HCT116 (cell line): ENCODE results near the gene CELF3. TPM values are rescaled to one million over a fixed set of nuclear protein-coding genes. Genes with fewer than 3 reads are reported as not detected.

Experiments used
- ATAC-seq: fragments of 200-7000 bp; cut with Tn5 transposase; 2 replicates; pipeline ENCODE4 v1.9.1; 2020; ENCODE audit warnings: mild to moderate bottlenecking, moderate library complexity
- BruUV-seq: library from RNA; stranded (reverse); fragments of 400-500 nt; replicated peaks from 2 replicates; lab custom pipeline; 2021; lab: Mats Ljungman, UMichigan
- CTCF ChIA-PET: fragments of 300-600 bp; sonication (Branson Sonifier 250); formaldehyde crosslinking; loops from one replicate; lab custom pipeline; 2021; ENCODE audit warnings: antibody characterized with exemption; lab: Charles Lee
- POLR2A ChIA-PET: fragments of 300-600, 350-600 bp; sonication (Branson Sonifier 250); formaldehyde crosslinking; loops from one replicate; lab custom pipeline; 2021; ENCODE audit warnings: antibody characterized with exemption; lab: Charles Lee
- RAD21 ChIA-PET, 2 experiments: fragments of 300-600 bp; sonication (Branson Sonifier 250); formaldehyde crosslinking; loops; one replicate each; lab custom pipeline; 2023; ENCODE audit warnings: low total read pairs in 2 of 2; ENCODE audit not compliant: uncharacterized antibody in 2 of 2, unreplicated experiment in 2 of 2, low non-redundant PET in 1 of 2; lab: Charles Lee
- DNase-seq: peaks from one replicate; pipeline ENCODE4 v3.0.0-alpha.2; 2010; ENCODE audit warnings: low read depth, low spot score
- H2AFZ ChIP-seq: fragments of 200-600 bp; shearing (Covaris generic), sonication (generic); 2 replicates; pipeline ENCODE4 v1.6.1; 2017; ENCODE audit warnings: low read depth, mixed run types, mixed read lengths, antibody characterized with exemption, low read length; ENCODE audit not compliant: poor library complexity, severe bottlenecking
- H3K27ac ChIP-seq: 2 replicates; pipeline ENCODE4 v1.5.1; 2012; ENCODE audit warnings: low read depth, low read length
- H3K27me3 ChIP-seq: fragments of 200-600 bp; sonication (generic); 2 replicates; pipeline ENCODE4 v1.6.1; 2016; ENCODE audit warnings: mixed run types, low read length, mixed read lengths; ENCODE audit not compliant: insufficient read depth
- H3K36me3 ChIP-seq, 2 experiments: fragments of 200-500 bp in 1 of 2; fragments of 200-600 bp in 1 of 2; sonication (Bioruptor generic) in 1 of 2; sonication (generic) in 1 of 2; 2 replicates each; pipeline versions ENCODE4 v1.5.1 to v1.6.1; 2014 to 2016; ENCODE audit warnings: low read length in 2 of 2, inconsistent platforms in 1 of 2, mixed read lengths in 1 of 2, mixed run types in 1 of 2; ENCODE audit not compliant: insufficient read depth in 2 of 2, control insufficient read depth in 1 of 2
- H3K4me1 ChIP-seq, 2 experiments: fragments of 200-600 bp in 1 of 2; sonication (generic) in 1 of 2; 2 replicates each; pipeline versions ENCODE4 v1.5.1 to v1.6.1; 2012 to 2017; ENCODE audit warnings: low read length in 2 of 2, inconsistent platforms in 1 of 2, mild to moderate bottlenecking in 1 of 2, mixed read lengths in 1 of 2, mixed run types in 1 of 2, moderate library complexity in 1 of 2; ENCODE audit not compliant: insufficient read depth in 2 of 2, control insufficient read depth in 1 of 2
- H3K4me2 ChIP-seq: fragments of 200-600 bp; sonication (generic); 2 replicates; pipeline ENCODE4 v1.6.1; 2017; ENCODE audit warnings: mixed run types, low read length, mixed read lengths
- H3K4me3 ChIP-seq, 2 experiments: fragments of 200-600 bp in 1 of 2; sonication (generic) in 1 of 2; replicated peaks in 1 of 2; 2 replicates each; pipeline ENCODE4 v1.5.1; 2011 to 2016; ENCODE audit warnings: low read length in 2 of 2, control low read depth in 1 of 2, low read depth in 1 of 2, mild to moderate bottlenecking in 1 of 2, mixed read lengths in 1 of 2, mixed run types in 1 of 2
- H3K79me2 ChIP-seq: fragments of 200-600 bp; sonication (generic); 2 replicates; pipeline ENCODE4 v1.6.1; 2017; ENCODE audit warnings: mild to moderate bottlenecking, mixed run types, low read length, moderate library complexity, mixed read lengths; ENCODE audit not compliant: insufficient read depth
- H3K9ac ChIP-seq: fragments of 200-600 bp; sonication (generic); 2 replicates; pipeline ENCODE4 v1.6.1; 2016; ENCODE audit warnings: low read length, mixed read lengths
- H3K9me2 ChIP-seq: fragments of 200-600 bp; sonication (generic), shearing (Covaris generic); 2 replicates; pipeline ENCODE4 v1.6.1; 2017; ENCODE audit warnings: mixed run types, mild to moderate bottlenecking, moderate library complexity; ENCODE audit not compliant: insufficient read depth
- H3K9me3 ChIP-seq, 2 experiments: fragments of 200-500 bp in 1 of 2; fragments of 200-600 bp in 1 of 2; sonication (Bioruptor generic) in 1 of 2; sonication (generic) in 1 of 2; 2 replicates each; pipeline ENCODE4 v1.6.1; 2014 to 2017; ENCODE audit warnings: low read length in 2 of 2, mixed read lengths in 2 of 2, inconsistent platforms in 1 of 2, low read depth in 1 of 2, mild to moderate bottlenecking in 1 of 2, mixed run types in 1 of 2, moderate library complexity in 1 of 2; ENCODE audit not compliant: control insufficient read depth in 1 of 2, insufficient read depth in 1 of 2
- H4K20me1 ChIP-seq: fragments of 200-600 bp; sonication (generic), shearing (Covaris generic); 2 replicates; pipeline ENCODE4 v1.6.1; 2017; ENCODE audit warnings: mixed run types, mild to moderate bottlenecking, moderate library complexity; ENCODE audit not compliant: insufficient read depth
- CEBPB ChIP-seq: IDR thresholded peaks from 2 replicates; pipeline ENCODE4 v1.6.1; 2012; ENCODE audit warnings: low read depth
- EGR1 ChIP-seq: IDR thresholded peaks from 2 replicates; pipeline ENCODE4 v1.6.1; 2012; ENCODE audit warnings: low read depth
- ELF1 ChIP-seq: IDR thresholded peaks from 2 replicates; pipeline ENCODE4 v1.6.1; 2012; ENCODE audit warnings: low read depth, borderline replicate concordance
- EZH2 ChIP-seq: fragments of 200-600 bp; sonication (generic); IDR thresholded peaks from 2 replicates; pipeline ENCODE4 v1.6.1; 2017; ENCODE audit warnings: antibody characterized with exemption, mixed run types
- EZH2phosphoT487 ChIP-seq: fragments of 200-600 bp; IDR thresholded peaks from 2 replicates; pipeline ENCODE4 v1.6.1; 2018; ENCODE audit warnings: antibody characterized with exemption, borderline replicate concordance
- FOSL1 ChIP-seq: IDR thresholded peaks from 2 replicates; pipeline ENCODE4 v1.6.1; 2012; ENCODE audit warnings: low read depth
- POLR2A ChIP-seq: IDR thresholded peaks from 2 replicates; pipeline ENCODE4 v1.7.0; 2011; ENCODE audit warnings: borderline replicate concordance; ENCODE audit not compliant: insufficient read depth, insufficient read length; ENCODE audit errors: extremely low read depth
- POLR2AphosphoS5 ChIP-seq: IDR thresholded peaks from 2 replicates; pipeline ENCODE4 v1.6.1; 2011; ENCODE audit warnings: mild to moderate bottlenecking, low read depth, low read length, moderate library complexity
- RAD21 ChIP-seq: IDR thresholded peaks from 2 replicates; pipeline ENCODE4 v1.6.1; 2012; ENCODE audit warnings: low read depth, mild to moderate bottlenecking
- SP1 ChIP-seq: IDR thresholded peaks from 2 replicates; pipeline ENCODE4 v1.6.1; 2012; ENCODE audit warnings: low read depth
- SRF ChIP-seq: IDR thresholded peaks from 2 replicates; pipeline ENCODE4 v1.6.1; 2012; ENCODE audit warnings: low read depth
- TCF7L2 ChIP-seq: IDR thresholded peaks from 2 replicates; pipeline ENCODE4 v1.7.0; 2011; ENCODE audit warnings: borderline replicate concordance, inconsistent platforms; ENCODE audit not compliant: insufficient read depth, insufficient read length; ENCODE audit errors: extremely low read depth
- YY1 ChIP-seq: IDR thresholded peaks from 2 replicates; pipeline ENCODE4 v1.6.1; 2011; ENCODE audit warnings: low read length, low read depth, moderate library complexity, mild to moderate bottlenecking; ENCODE audit not compliant: insufficient replicate concordance; ENCODE audit errors: extremely low read depth
- ZFX ChIP-seq: fragments of 450-650 bp; IDR thresholded peaks from 2 replicates; pipeline ENCODE4 v1.6.1; 2017
- ZNF274 ChIP-seq: fragments of 200-500 bp; sonication (Bioruptor generic); IDR thresholded peaks from 2 replicates; pipeline ENCODE4 v1.6.1; 2014; ENCODE audit warnings: mild to moderate bottlenecking, low read depth, low read length, inconsistent platforms
- intact Hi-C: fragments of 100-400 bp; cut with micrococcal nuclease; formaldehyde crosslinking; loops from 2 replicates; pipeline ENCODE4 v1.10.0; 2022
- total RNA-seq: library from RNA; stranded (reverse); gene quantifications from one replicate; pipeline ENCODE4 v1.2.1, GENCODE V29; 2021; ENCODE audit not compliant: unreplicated experiment
- TF ChIP-seq, protein P1 (sequence below), 3 experiments: fragments of 200-600 bp in 1 of 3; sonication (generic) in 1 of 3; IDR thresholded peaks in 2 of 3; conservative IDR thresholded peaks in 1 of 3; 2 replicates each; pipeline ENCODE4 v1.5.1; 2012 to 2017; ENCODE audit warnings: low read depth in 2 of 3, low read length in 2 of 3, antibody characterized with exemption in 1 of 3, borderline replicate concordance in 1 of 3, control low read depth in 1 of 3, mild to moderate bottlenecking in 1 of 3, mixed read lengths in 1 of 3, mixed run types in 1 of 3, moderate library complexity in 1 of 3; ENCODE audit not compliant: insufficient read depth in 1 of 3
- TF ChIP-seq, protein P2 (sequence below): IDR thresholded peaks from 2 replicates; pipeline ENCODE4 v1.6.1; 2012
- TF ChIP-seq, protein P3 (sequence below): IDR thresholded peaks from 2 replicates; pipeline ENCODE4 v1.6.1; 2012; ENCODE audit warnings: low read depth

Gene CELF3
- total RNA-seq, 1 experiment from 2014 or later, result not detected

DNA sequence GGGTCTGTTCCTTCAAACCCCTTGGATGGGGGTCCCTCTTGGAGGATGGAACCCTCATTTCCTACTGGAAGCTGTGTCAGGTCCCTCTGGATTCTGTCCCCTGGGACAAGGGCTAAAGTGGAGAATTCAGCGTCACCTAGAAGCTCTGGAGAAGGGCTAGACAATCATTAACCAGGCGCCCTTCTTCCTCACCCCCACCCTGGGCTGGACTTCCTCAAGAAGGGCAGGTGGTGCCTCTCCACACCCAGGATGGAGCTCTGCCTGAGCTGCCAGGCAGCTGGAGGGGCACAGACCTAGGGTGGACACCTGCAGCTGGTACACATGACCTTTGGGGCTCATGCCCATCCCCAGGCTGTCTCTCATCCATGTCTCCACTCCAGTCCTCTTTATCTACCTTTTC lies 3.6 kb downstream of the CELF3 start (continued):
- TF ChIP-seq, protein P1, sequence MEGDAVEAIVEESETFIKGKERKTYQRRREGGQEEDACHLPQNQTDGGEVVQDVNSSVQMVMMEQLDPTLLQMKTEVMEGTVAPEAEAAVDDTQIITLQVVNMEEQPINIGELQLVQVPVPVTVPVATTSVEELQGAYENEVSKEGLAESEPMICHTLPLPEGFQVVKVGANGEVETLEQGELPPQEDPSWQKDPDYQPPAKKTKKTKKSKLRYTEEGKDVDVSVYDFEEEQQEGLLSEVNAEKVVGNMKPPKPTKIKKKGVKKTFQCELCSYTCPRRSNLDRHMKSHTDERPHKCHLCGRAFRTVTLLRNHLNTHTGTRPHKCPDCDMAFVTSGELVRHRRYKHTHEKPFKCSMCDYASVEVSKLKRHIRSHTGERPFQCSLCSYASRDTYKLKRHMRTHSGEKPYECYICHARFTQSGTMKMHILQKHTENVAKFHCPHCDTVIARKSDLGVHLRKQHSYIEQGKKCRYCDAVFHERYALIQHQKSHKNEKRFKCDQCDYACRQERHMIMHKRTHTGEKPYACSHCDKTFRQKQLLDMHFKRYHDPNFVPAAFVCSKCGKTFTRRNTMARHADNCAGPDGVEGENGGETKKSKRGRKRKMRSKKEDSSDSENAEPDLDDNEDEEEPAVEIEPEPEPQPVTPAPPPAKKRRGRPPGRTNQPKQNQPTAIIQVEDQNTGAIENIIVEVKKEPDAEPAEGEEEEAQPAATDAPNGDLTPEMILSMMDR (IDR thresholded peaks at IDR 0.05 in 2 of 3, conservative IDR thresholded peaks at IDR 0.05 in 1 of 3; ENCODE audit: borderline replicate concordance in 1 of 3, insufficient read depth in 1 of 3, low read depth in 2 of 3, low read length in 2 of 3), result no peak
- TF ChIP-seq, protein P2, sequence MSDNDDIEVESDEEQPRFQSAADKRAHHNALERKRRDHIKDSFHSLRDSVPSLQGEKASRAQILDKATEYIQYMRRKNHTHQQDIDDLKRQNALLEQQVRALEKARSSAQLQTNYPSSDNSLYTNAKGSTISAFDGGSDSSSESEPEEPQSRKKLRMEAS, result no peak
- TF ChIP-seq EZH2phosphoT487 (no peak), RAD21 (no peak)

DNA sequence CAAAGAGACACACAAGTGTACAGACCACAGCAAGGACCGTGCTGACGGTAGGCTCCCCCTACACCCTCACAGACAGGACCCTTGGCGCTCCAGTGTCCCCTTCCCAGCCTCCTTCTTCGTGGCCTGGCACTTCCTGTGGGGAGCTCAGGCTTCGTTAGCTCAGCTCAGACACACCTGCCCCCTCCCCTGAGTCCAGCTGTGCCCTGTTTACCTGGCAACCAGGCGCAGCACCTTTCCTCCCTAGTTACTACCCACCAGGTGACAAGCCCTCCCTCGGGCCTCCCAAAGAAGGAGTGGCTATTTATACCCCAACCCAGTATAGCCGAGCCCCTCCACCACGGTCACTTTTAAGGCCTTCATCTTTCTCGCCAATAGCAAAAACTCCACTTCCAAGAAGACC lies 4.7 kb downstream of the CELF3 start:
- no peak overlapping the region for H2AFZ ChIP-seq
- no peaks in the 10 kb centered on the region for H3K79me2 ChIP-seq
- H3K36me3 ChIP-seq, result no peaks in the 10 kb centered on the region
- no peaks in the 10 kb centered on the region for H4K20me1 ChIP-seq
- no TSS peak for BruUV-seq
- POLR2A ChIA-PET, result interaction anchor here (0.6 kb wide), 1 partner anchor 78 kb away, joined by 3 read pairs; no protein-coding TSS in a partner anchor
- no peak overlapping the region for H3K4me3 ChIP-seq
- intact Hi-C loops, result no loop called here
- no peak overlapping the region for H3K27ac ChIP-seq
- H3K9me3 ChIP-seq, result no peaks in the 10 kb centered on the region
- CTCF ChIA-PET, result no interaction called here
- H3K4me1 ChIP-seq, result no peaks in the 10 kb centered on the region
- RAD21 ChIA-PET, result no interaction called here
- DNase-seq, result no peak
- no peak overlapping the region for H3K4me2 ChIP-seq
- H3K9ac ChIP-seq, result no peak overlapping the region
- peaks cover 2% of the 10 kb centered on the region; the same call in 1 of the 2 replicates for H3K27me3 ChIP-seq
- ATAC-seq, result no peak
- no peaks in the 10 kb centered on the region for H3K9me2 ChIP-seq
- TF ChIP-seq SP1 (no peak), SRF (no peak), FOSL1 (no peak), YY1 (no peak), POLR2A (no peak), ELF1 (no peak), EGR1 (no peak), ZFX (no peak), EZH2phosphoT487 (no peak), ZNF274 (no peak), POLR2AphosphoS5 (no peak), RAD21 (no peak), TCF7L2 (no peak), EZH2 (no peak), CEBPB (no peak)
- TF ChIP-seq, protein P3, sequence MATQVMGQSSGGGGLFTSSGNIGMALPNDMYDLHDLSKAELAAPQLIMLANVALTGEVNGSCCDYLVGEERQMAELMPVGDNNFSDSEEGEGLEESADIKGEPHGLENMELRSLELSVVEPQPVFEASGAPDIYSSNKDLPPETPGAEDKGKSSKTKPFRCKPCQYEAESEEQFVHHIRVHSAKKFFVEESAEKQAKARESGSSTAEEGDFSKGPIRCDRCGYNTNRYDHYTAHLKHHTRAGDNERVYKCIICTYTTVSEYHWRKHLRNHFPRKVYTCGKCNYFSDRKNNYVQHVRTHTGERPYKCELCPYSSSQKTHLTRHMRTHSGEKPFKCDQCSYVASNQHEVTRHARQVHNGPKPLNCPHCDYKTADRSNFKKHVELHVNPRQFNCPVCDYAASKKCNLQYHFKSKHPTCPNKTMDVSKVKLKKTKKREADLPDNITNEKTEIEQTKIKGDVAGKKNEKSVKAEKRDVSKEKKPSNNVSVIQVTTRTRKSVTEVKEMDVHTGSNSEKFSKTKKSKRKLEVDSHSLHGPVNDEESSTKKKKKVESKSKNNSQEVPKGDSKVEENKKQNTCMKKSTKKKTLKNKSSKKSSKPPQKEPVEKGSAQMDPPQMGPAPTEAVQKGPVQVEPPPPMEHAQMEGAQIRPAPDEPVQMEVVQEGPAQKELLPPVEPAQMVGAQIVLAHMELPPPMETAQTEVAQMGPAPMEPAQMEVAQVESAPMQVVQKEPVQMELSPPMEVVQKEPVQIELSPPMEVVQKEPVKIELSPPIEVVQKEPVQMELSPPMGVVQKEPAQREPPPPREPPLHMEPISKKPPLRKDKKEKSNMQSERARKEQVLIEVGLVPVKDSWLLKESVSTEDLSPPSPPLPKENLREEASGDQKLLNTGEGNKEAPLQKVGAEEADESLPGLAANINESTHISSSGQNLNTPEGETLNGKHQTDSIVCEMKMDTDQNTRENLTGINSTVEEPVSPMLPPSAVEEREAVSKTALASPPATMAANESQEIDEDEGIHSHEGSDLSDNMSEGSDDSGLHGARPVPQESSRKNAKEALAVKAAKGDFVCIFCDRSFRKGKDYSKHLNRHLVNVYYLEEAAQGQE, result no peak
- TF ChIP-seq, protein P1 (IDR thresholded peaks at IDR 0.05 in 2 of 3, conservative IDR thresholded peaks at IDR 0.05 in 1 of 3; ENCODE audit: borderline replicate concordance in 1 of 3, insufficient read depth in 1 of 3, low read depth in 2 of 3, low read length in 2 of 3), result no peak
